Measurements from ENCODE around the gene SLC16A5.

SLC16A5 gene

GRCh38 chr17:75048249-75048878, 39.4 kb upstream of the SLC16A5 start:
- no peak for DNase-seq
- no CpG with 5 or more reads among the region's 5 CpGs for WGBS (ENCODE audit: extremely low coverage, insufficient coverage, insufficient read length)
- peaks cover 2 to 7% of the 10 kb centered on the region in 2 experiments for H3K4me1 ChIP-seq (ENCODE audit: control insufficient read depth in 1 of 2, insufficient read depth in 2 of 2, low read length in 2 of 2)

GRCh38 chr17:75049057-75049456, 38.7 kb upstream of the SLC16A5 start:
- peaks cover 2 to 7% of the 10 kb centered on the region in 2 experiments for H3K4me1 ChIP-seq (ENCODE audit: control insufficient read depth in 1 of 2, insufficient read depth in 2 of 2, low read length in 2 of 2)
- no peak overlapping the region for H2BK5ac ChIP-seq (ENCODE audit: low read depth, low read length, poor library complexity)
- no CpG with 5 or more reads among the region's 5 CpGs for WGBS (ENCODE audit: extremely low coverage, insufficient coverage, insufficient read length)
- H4K91ac ChIP-seq (ENCODE audit: low read depth, low read length), result no peak overlapping the region
- no peak overlapping the region for H3K4ac ChIP-seq (ENCODE audit: low read depth, low read length)
- H2BK120ac ChIP-seq (ENCODE audit: insufficient read depth, low read length, poor library complexity), result no peak overlapping the region
- H3K4me2 ChIP-seq (ENCODE audit: low read length), result no peak overlapping the region
- H2AFZ ChIP-seq (ENCODE audit: insufficient read depth, low read length, poor library complexity), result no peak overlapping the region
- no peak overlapping the region for H4K12ac ChIP-seq (ENCODE audit: low read depth, low read length)
- no peak overlapping the region for H3K4me3 ChIP-seq (ENCODE audit: low read depth, low read length)
- DNase-seq, result no peak
- no peak overlapping the region for H3K23ac ChIP-seq (ENCODE audit: low read length)
- H3K79me1 ChIP-seq (ENCODE audit: low read length), result peaks cover 8% of the 10 kb centered on the region
- no peak overlapping the region for H3K9ac ChIP-seq (ENCODE audit: low read length)
- no peak overlapping the region for H2AK5ac ChIP-seq (ENCODE audit: low read length)
- H2BK12ac ChIP-seq (ENCODE audit: low read length), result no peak overlapping the region
- peaks cover 12% of the 10 kb centered on the region for H3K79me2 ChIP-seq (ENCODE audit: control insufficient read depth, insufficient read depth, low read length, poor library complexity)
- no peak overlapping the region for H3K14ac ChIP-seq (ENCODE audit: low read length)
- H3K27me3 ChIP-seq (ENCODE audit: insufficient read depth, low read length), result no peaks in the 10 kb centered on the region
- H4K8ac ChIP-seq (ENCODE audit: low read depth, low read length), result no peak overlapping the region
- no peak overlapping the region for H3K27ac ChIP-seq (ENCODE audit: low read depth, low read length)
- peaks cover 3% of the 10 kb centered on the region for H3K9me3 ChIP-seq (ENCODE audit: insufficient read depth, low read depth, low read length)
- H3K36me3 ChIP-seq (ENCODE audit: control insufficient read depth in 1 of 2, insufficient read depth in 2 of 2, low read length in 2 of 2), result peaks cover 15 to 21% of the 10 kb centered on the region in 2 experiments
- no peak overlapping the region for H3K18ac ChIP-seq (ENCODE audit: low read length)

More at GRCh38 chr17:75048249-75048878, 39.4 kb upstream of the SLC16A5 start:
- no peak overlapping the region for H2BK5ac ChIP-seq (ENCODE audit: low read depth, low read length, poor library complexity)
- H4K12ac ChIP-seq (ENCODE audit: low read depth, low read length), result no peak overlapping the region
- no peak overlapping the region for H2BK120ac ChIP-seq (ENCODE audit: insufficient read depth, low read length, poor library complexity)
- no peak overlapping the region for H3K14ac ChIP-seq (ENCODE audit: low read length)
- H3K4ac ChIP-seq (ENCODE audit: low read depth, low read length), result no peak overlapping the region
- H3K36me3 ChIP-seq (ENCODE audit: control insufficient read depth in 1 of 2, insufficient read depth in 2 of 2, low read length in 2 of 2), result peaks cover 12 to 15% of the 10 kb centered on the region in 2 experiments
- H2AK5ac ChIP-seq (ENCODE audit: low read length), result no peak overlapping the region
- H2AFZ ChIP-seq (ENCODE audit: insufficient read depth, low read length, poor library complexity), result no peak overlapping the region
- no peak overlapping the region for H3K9ac ChIP-seq (ENCODE audit: low read length)
- H4K8ac ChIP-seq (ENCODE audit: low read depth, low read length), result no peak overlapping the region
- H3K27me3 ChIP-seq (ENCODE audit: insufficient read depth, low read length), result no peaks in the 10 kb centered on the region
- H3K4me3 ChIP-seq (ENCODE audit: low read depth, low read length), result no peak overlapping the region
- H4K91ac ChIP-seq (ENCODE audit: low read depth, low read length), result no peak overlapping the region
- H3K4me2 ChIP-seq (ENCODE audit: low read length), result peak overlapping the region; percentile 75
- H3K18ac ChIP-seq (ENCODE audit: low read length), result no peak overlapping the region
- no peak overlapping the region for H2BK12ac ChIP-seq (ENCODE audit: low read length)
- no peak overlapping the region for H3K27ac ChIP-seq (ENCODE audit: low read depth, low read length)
- H3K79me1 ChIP-seq (ENCODE audit: low read length), result peaks cover 8% of the 10 kb centered on the region
- H3K79me2 ChIP-seq (ENCODE audit: control insufficient read depth, insufficient read depth, low read length, poor library complexity), result peaks cover 12% of the 10 kb centered on the region
- H3K9me3 ChIP-seq (ENCODE audit: insufficient read depth, low read depth, low read length), result no peaks in the 10 kb centered on the region
- H3K23ac ChIP-seq (ENCODE audit: low read length), result peak overlapping the region; percentile 11

GRCh38 chr17:75049706-75050105, 38.0 kb upstream of the SLC16A5 start:
- H2AK5ac ChIP-seq (ENCODE audit: low read length), result no peak overlapping the region
- H3K4me2 ChIP-seq (ENCODE audit: low read length), result no peak overlapping the region
- no peak for DNase-seq
- H4K12ac ChIP-seq (ENCODE audit: low read depth, low read length), result no peak overlapping the region
- H2BK12ac ChIP-seq (ENCODE audit: low read length), result no peak overlapping the region
- no peak overlapping the region for H3K27ac ChIP-seq (ENCODE audit: low read depth, low read length)
- no peak overlapping the region for H3K4me3 ChIP-seq (ENCODE audit: low read depth, low read length)
- H3K4me1 ChIP-seq (ENCODE audit: control insufficient read depth in 1 of 2, insufficient read depth in 2 of 2, low read length in 2 of 2), result peaks cover 2 to 7% of the 10 kb centered on the region in 2 experiments
- peaks cover 18 to 25% of the 10 kb centered on the region in 2 experiments for H3K36me3 ChIP-seq (ENCODE audit: control insufficient read depth in 1 of 2, insufficient read depth in 2 of 2, low read length in 2 of 2)
- no peak overlapping the region for H2AFZ ChIP-seq (ENCODE audit: insufficient read depth, low read length, poor library complexity)
- H3K23ac ChIP-seq (ENCODE audit: low read length), result no peak overlapping the region
- H4K91ac ChIP-seq (ENCODE audit: low read depth, low read length), result no peak overlapping the region
- H3K4ac ChIP-seq (ENCODE audit: low read depth, low read length), result no peak overlapping the region
- no peak overlapping the region for H4K8ac ChIP-seq (ENCODE audit: low read depth, low read length)
- H3K9ac ChIP-seq (ENCODE audit: low read length), result no peak overlapping the region
- H2BK120ac ChIP-seq (ENCODE audit: insufficient read depth, low read length, poor library complexity), result no peak overlapping the region
- no peak overlapping the region for H2BK5ac ChIP-seq (ENCODE audit: low read depth, low read length, poor library complexity)
- no peak overlapping the region for H3K18ac ChIP-seq (ENCODE audit: low read length)
- H3K14ac ChIP-seq (ENCODE audit: low read length), result no peak overlapping the region
- H3K79me1 ChIP-seq (ENCODE audit: low read length), result peaks cover 8% of the 10 kb centered on the region
- H3K79me2 ChIP-seq (ENCODE audit: control insufficient read depth, insufficient read depth, low read length, poor library complexity), result peaks cover 12% of the 10 kb centered on the region
- H3K27me3 ChIP-seq (ENCODE audit: insufficient read depth, low read length), result no peaks in the 10 kb centered on the region
- H3K9me3 ChIP-seq (ENCODE audit: insufficient read depth, low read depth, low read length), result peaks cover 4% of the 10 kb centered on the region

GRCh38 chr17:75051941-75052340, 35.8 kb upstream of the SLC16A5 start:
- Histone ChIP-seq H2BK5ac (ENCODE audit: low read depth, low read length, poor library complexity) (no peak overlapping the region), H3K9ac (ENCODE audit: low read length) (no peak overlapping the region), H3K23ac (ENCODE audit: low read length) (no peak overlapping the region), H2AK5ac (ENCODE audit: low read length) (no peak overlapping the region), H3K36me3 (ENCODE audit: control insufficient read depth in 1 of 2, insufficient read depth in 2 of 2, low read length in 2 of 2) (peaks cover 27 to 29% of the 10 kb centered on the region in 2 experiments), H3K79me2 (ENCODE audit: control insufficient read depth, insufficient read depth, low read length, poor library complexity) (peaks cover 7% of the 10 kb centered on the region), H4K12ac (ENCODE audit: low read depth, low read length) (no peak overlapping the region), H4K91ac (ENCODE audit: low read depth, low read length) (no peak overlapping the region), H3K27me3 (ENCODE audit: insufficient read depth, low read length) (no peaks in the 10 kb centered on the region), H3K27ac (ENCODE audit: low read depth, low read length) (no peak overlapping the region), H3K18ac (ENCODE audit: low read length) (no peak overlapping the region), H3K14ac (ENCODE audit: low read length) (no peak overlapping the region), H3K4ac (ENCODE audit: low read depth, low read length) (no peak overlapping the region), H2BK120ac (ENCODE audit: insufficient read depth, low read length, poor library complexity) (no peak overlapping the region), H3K4me1 (ENCODE audit: control insufficient read depth in 1 of 2, insufficient read depth in 2 of 2, low read length in 2 of 2) (peaks cover 0 to 5% of the 10 kb centered on the region in 2 experiments), H3K9me3 (ENCODE audit: insufficient read depth, low read depth, low read length) (peaks cover 4% of the 10 kb centered on the region), H2BK12ac (ENCODE audit: low read length) (no peak overlapping the region), H4K8ac (ENCODE audit: low read depth, low read length) (no peak overlapping the region), H3K4me3 (ENCODE audit: low read depth, low read length) (no peak overlapping the region), H2AFZ (ENCODE audit: insufficient read depth, low read length, poor library complexity) (no peak overlapping the region), H3K79me1 (ENCODE audit: low read length) (peaks cover 4% of the 10 kb centered on the region), H3K4me2 (ENCODE audit: low read length) (no peak overlapping the region)
- WGBS (ENCODE audit: extremely low coverage, insufficient coverage, insufficient read length), result no CpG with 5 or more reads among the region's 2 CpGs
- no peak for DNase-seq
